NT2/D1 (cell line): ENCODE measurements around the gene WNT4.

Experiments used
- SUZ12 ChIP-seq: IDR thresholded peaks from 2 replicates; pipeline ENCODE4 v1.6.1; 2011; ENCODE audit not compliant: insufficient read length, insufficient read depth; ENCODE audit errors: extremely low read depth
- YY1 ChIP-seq: IDR thresholded peaks from 2 replicates; pipeline ENCODE4 v1.6.1; 2011; ENCODE audit not compliant: insufficient read length, insufficient read depth
- ZNF274 ChIP-seq: IDR thresholded peaks from 2 replicates; pipeline ENCODE4 v1.6.1; 2011; ENCODE audit warnings: mild to moderate bottlenecking, low read depth, low read length

DNA sequence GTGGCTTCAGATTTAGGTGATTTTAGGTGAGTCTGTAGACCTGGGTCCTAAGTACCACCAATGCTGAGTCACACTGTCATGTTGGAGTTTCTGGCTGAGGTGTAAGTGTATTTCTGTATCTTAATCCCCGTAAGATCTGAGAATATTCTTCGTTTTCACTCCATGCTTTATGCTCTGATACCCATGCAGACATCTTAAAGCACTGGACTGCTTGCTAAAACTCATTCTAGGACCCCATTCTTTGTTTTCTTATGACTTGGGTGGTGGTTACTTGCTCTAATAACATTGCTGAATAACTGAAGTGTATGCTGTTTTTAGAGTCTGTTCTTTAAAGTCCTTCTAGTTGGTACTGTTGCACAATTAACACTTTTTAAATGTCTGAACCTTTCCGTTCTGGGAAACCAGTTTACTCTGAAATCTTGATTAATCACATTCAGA is 53.7 kb downstream of the WNT4 start:
- no peak for TF ChIP-seq ZNF274
- no peak for TF ChIP-seq YY1
- TF ChIP-seq SUZ12: no peak
